B cell (primary cell): ENCODE measurements around the gene ASCL2. TPM values are rescaled to one million over a fixed set of nuclear protein-coding genes. Genes with fewer than 3 reads are reported as not detected.

Experiments
- ATAC-seq: fragments of 200-7000 bp; cut with Tn5 transposase; one replicate; pipeline ENCODE4 v1.10.0; 2021; ENCODE audit warnings: low read depth, mild to moderate bottlenecking, moderate number of reproducible peaks, moderate library complexity
- CTCF ChIA-PET: fragments of 350-600 bp; sonication (Branson Sonifier 250); formaldehyde crosslinking; loops from one replicate; lab custom pipeline; 2021; ENCODE audit warnings: antibody characterized with exemption, inconsistent platforms; lab: Charles Lee
- POLR2A ChIA-PET: fragments of 350-600 bp; sonication (Branson Sonifier 250); formaldehyde crosslinking; loops from one replicate; lab custom pipeline; 2021; ENCODE audit warnings: antibody characterized with exemption; lab: Charles Lee
- DNase-seq: peaks from one replicate; pipeline ENCODE4 v3.0.0; 2013
- H2AFZ ChIP-seq: 2 replicates; pipeline ENCODE4 v1.6.1; 2012; ENCODE audit warnings: mild to moderate bottlenecking, low read depth, low read length; ENCODE audit not compliant: insufficient read depth, poor library complexity, severe bottlenecking
- H3K27ac ChIP-seq, 2 donors: 1 replicate in 1 of 2; 2 replicates in 1 of 2; pipeline ENCODE4 v1.5.1; 2012 to 2013; ENCODE audit warnings: low read length in 2 of 2, mild to moderate bottlenecking in 2 of 2, moderate library complexity in 1 of 2
- H3K27me3 ChIP-seq, 4 experiments: fragments of 200-600 bp in 1 of 4; sonication (generic) in 1 of 4; replicated peaks in 1 of 4; 1 replicate in 2 of 4; 2 replicates in 2 of 4; pipeline versions ENCODE4 v1.6.1 to v1.7.0; 2013 to 2016; ENCODE audit warnings: low read length in 3 of 4, mild to moderate bottlenecking in 2 of 4, mixed read lengths in 1 of 4, moderate library complexity in 1 of 4; ENCODE audit not compliant: insufficient read depth in 4 of 4, control insufficient read depth in 3 of 4; ENCODE audit errors: control extremely low read depth in 1 of 4
- H3K36me3 ChIP-seq, 2 experiments: replicated peaks in 1 of 2; 1 replicate in 1 of 2; 2 replicates in 1 of 2; pipeline versions ENCODE4 v1.6.1 to v1.7.1; 2013; ENCODE audit warnings: low read length in 1 of 2; ENCODE audit not compliant: insufficient read depth in 2 of 2, control insufficient read depth in 1 of 2; ENCODE audit errors: control extremely low read depth in 1 of 2, extremely low read depth in 1 of 2
- H3K4me1 ChIP-seq, 2 donors: fragments of 200-600 bp in 1 of 2; sonication (generic) in 1 of 2; 1 replicate in 1 of 2; 2 replicates in 1 of 2; pipeline versions ENCODE4 v1.5.1 to v1.6.1; 2013 to 2017; ENCODE audit warnings: low read length in 2 of 2; ENCODE audit not compliant: control insufficient read depth in 2 of 2, insufficient read depth in 2 of 2
- H3K4me2 ChIP-seq: replicated peaks from 2 replicates; pipeline ENCODE3; 2012; ENCODE audit warnings: mild to moderate bottlenecking, low read depth, low read length; ENCODE audit not compliant: poor library complexity, severe bottlenecking
- H3K4me3 ChIP-seq, 5 experiments: fragments of 200-600 bp in 1 of 5; sonication (generic) in 1 of 5; 1 replicate in 3 of 5; 2 replicates in 2 of 5; pipeline versions ENCODE4 v1.5.1 to v1.7.0; 2011 to 2016; ENCODE audit warnings: low read length in 4 of 5, mild to moderate bottlenecking in 4 of 5, low read depth in 2 of 5, control low read depth in 1 of 5, moderate library complexity in 1 of 5; ENCODE audit not compliant: insufficient read depth in 1 of 5; ENCODE audit errors: control extremely low read depth in 1 of 5, extremely low read depth in 1 of 5
- H3K79me2 ChIP-seq: fragments of 200-600 bp; sonication (generic); one replicate; pipeline ENCODE4 v1.6.0; 2016; ENCODE audit warnings: low read length; ENCODE audit not compliant: control insufficient read depth, insufficient read depth
- H3K9ac ChIP-seq: fragments of 200-600 bp; sonication (generic); 2 replicates; pipeline ENCODE4 v1.6.1; 2017; ENCODE audit warnings: mild to moderate bottlenecking, low read length, moderate library complexity
- H3K9me3 ChIP-seq, 3 donors: one replicate each; pipeline versions ENCODE4 v1.6.1 to v1.7.1; 2013; ENCODE audit warnings: low read length in 2 of 3; ENCODE audit not compliant: control insufficient read depth in 2 of 3, insufficient read depth in 1 of 3; ENCODE audit errors: control extremely low read depth in 1 of 3
- H4K20me1 ChIP-seq: 2 replicates; pipeline ENCODE4 v1.6.0; 2012; ENCODE audit warnings: mild to moderate bottlenecking, low read length; ENCODE audit not compliant: insufficient read depth, control insufficient read depth, poor library complexity, severe bottlenecking
- H3K27ac Mint-ChIP-seq: one replicate; pipeline ENCODE4 v1.8.0; 2021; ENCODE audit warnings: mixed read lengths
- H3K27me3 Mint-ChIP-seq: one replicate; pipeline ENCODE4 v1.8.0; 2021; ENCODE audit warnings: mixed read lengths
- H3K4me1 Mint-ChIP-seq: one replicate; pipeline ENCODE4 v1.8.0; 2021; ENCODE audit warnings: mixed read lengths
- H3K4me3 Mint-ChIP-seq: one replicate; pipeline ENCODE4 v1.8.0; 2021; ENCODE audit warnings: mixed read lengths
- H3K9me3 Mint-ChIP-seq: one replicate; pipeline ENCODE4 v1.8.0; 2022; ENCODE audit warnings: mixed read lengths; ENCODE audit not compliant: insufficient read depth
- CTCF ChIP-seq: fragments of 200-600 bp; IDR thresholded peaks from one replicate; pipeline ENCODE4 v1.8.0; 2022; ENCODE audit warnings: antibody characterized with exemption, mild to moderate bottlenecking
- EZH2 ChIP-seq: IDR thresholded peaks from 2 replicates; pipeline ENCODE4 v1.6.1; 2012; ENCODE audit warnings: borderline replicate concordance, low read depth, mild to moderate bottlenecking, moderate library complexity, low read length; ENCODE audit not compliant: insufficient read depth, poor library complexity, severe bottlenecking
- WGBS: methylation state at CpG from one replicate; pipeline ENCODE4 v1.1.5; 2013; ENCODE audit warnings: missing lambda C conversion rate; ENCODE audit not compliant: insufficient coverage; 5-methylcytosine and 5-hydroxymethylcytosine counted together
- intact Hi-C: fragments of 100-400 bp; cut with micrococcal nuclease; formaldehyde crosslinking; loops from one replicate; pipeline ENCODE4 v1.10.0; 2022
- polyA plus RNA-seq: library from polyadenylated mRNA; depleted of rRNA; stranded (reverse); fragments of >200 nt; gene quantifications from 2 replicates; pipeline ENCODE4 v1.2.3, GENCODE V29; 2012
- total RNA-seq, 2 donors: library from RNA; stranded (reverse); fragments of 120-200 nt in 1 of 2; gene quantifications; 1 replicate in 1 of 2; 2 replicates in 1 of 2; pipeline versions ENCODE4 v1.2.3 to v1.2.4, GENCODE V29; 2013 to 2022

The ASCL2 gene
- total and polyA plus RNA-seq, 2 donors (not counting 1 experiment from before 2014, with no cell fraction given), result 2.1 to 2.2 TPM

GRCh38 chr11:2300936-2301630, 30.7 kb upstream of the ASCL2 start:
- Histone ChIP-seq H3K9me3 (no peaks in the 10 kb centered on the region), H3K27ac (peak overlapping the region; percentile 65 to 88), H3K4me3 (peak overlapping the region; percentile 52 to 68 (median 64)), H3K36me3 (peaks cover 2 to 7% of the 10 kb centered on the region in 2 experiments), H4K20me1 (no peaks in the 10 kb centered on the region), H3K9ac (peak overlapping the region; percentile 54), H2AFZ (peak overlapping the region; percentile 65), H3K4me1 (peaks cover 69 to 77% of the 10 kb centered on the region in 2 donors), H3K27me3 (no peaks in the 10 kb centered on the region), H3K4me2 (peak overlapping the region; percentile 79), H3K79me2 (peaks cover 33% of the 10 kb centered on the region)
- Mint-ChIP-seq H3K4me1 (peaks cover 71% of the 10 kb centered on the region), H3K27me3 (no peaks in the 10 kb centered on the region), H3K27ac (peak overlapping the region; percentile 98), H3K9me3 (no peaks in the 10 kb centered on the region), H3K4me3 (peak overlapping the region; percentile 92)
- TF ChIP-seq CTCF (no peak), EZH2 (no peak)
- WGBS, result 6% methylated on average over 24 of the region's 24 CpGs
- CTCF ChIA-PET, result interaction anchor here (0.7 to 15.0 kb wide), 11 partner anchors 30 to 231 kb away, joined by 3 to 583 read pairs (median 6); partner anchors contain the start of genes CD81 and TSSC4
- ATAC-seq (peak; percentile 16), DNase-seq (peak; percentile 64)
- intact Hi-C loops, result loop anchor here (5.0 kb wide), 2 partner anchors 226 to 586 kb away; partner anchors contain the start of gene CDKN1C
- POLR2A ChIA-PET, result interaction anchor here (0.7 to 2.3 kb wide), 8 partner anchors 31 to 119 kb away, joined by 3 to 18 read pairs (median 3); partner anchors contain the start of gene TSSC4
